Ammon's horn (tissue), 1 donor: ENCODE data around the gene RFX6.
"Not testable (repeated sequence)": the region's sequence is repeated elsewhere in the genome, so short reads cannot be mapped to it uniquely, and the experiment has no call there.

Experiments
- DNase-seq: peaks from one replicate; pipeline ENCODE4 v3.0.0-alpha.2; 2016; ENCODE audit warnings: low spot score

Gene RFX6

GRCh38 chr6:116876635-116877611 is at the start of gene RFX6:
RFX6 (plus strand) TSS chr6:116877242; CDS start chr6:116877276, 34 bp downstream.
- no peak for DNase-seq

- DNase-seq, result no peak
Measured at GRCh38 chr6:116827561-116828240, 49.3 kb upstream of the RFX6 start.

GRCh38 chr6:116828983-116829382 is 48.1 kb upstream of the RFX6 start, which contains the start of gene GPRC6A:
GPRC6A (minus strand) TSS chr6:116829083; CDS start chr6:116829013, 70 bp downstream.
- DNase-seq, result no peak

- DNase-seq, result not testable (repeated sequence)
Measured at GRCh38 chr6:116834526-116834925, 42.5 kb upstream of the RFX6 start.

GRCh38 chr6:116836606-116837342 is 40.3 kb upstream of the RFX6 start:
- no peak for DNase-seq

GRCh38 chr6:116840091-116840490 is 37.0 kb upstream of the RFX6 start:
- no peak for DNase-seq

- DNase-seq, result no peak
Measured at GRCh38 chr6:116842459-116842858, 34.6 kb upstream of the RFX6 start.

GRCh38 chr6:116847227-116847626 is 29.8 kb upstream of the RFX6 start:
- peak; percentile 5 for DNase-seq

- no peak for DNase-seq
Measured at GRCh38 chr6:116858060-116858459, 19.0 kb upstream of the RFX6 start.

- no peak for DNase-seq
Measured at GRCh38 chr6:116859264-116859663, 17.8 kb upstream of the RFX6 start.

- no peak for DNase-seq
Measured at GRCh38 chr6:116866281-116866871, 10.7 kb upstream of the RFX6 start.

GRCh38 chr6:116872771-116873170 is 4.3 kb upstream of the RFX6 start:
- DNase-seq, result no peak

GRCh38 chr6:116876107-116876506 is 935 bp upstream of the RFX6 start:
- no peak for DNase-seq

GRCh38 chr6:116877743-116878142 is 701 bp downstream of the RFX6 start:
- DNase-seq, result no peak

- DNase-seq, result no peak
Measured at GRCh38 chr6:116881236-116881635, 4.2 kb downstream of the RFX6 start.

- DNase-seq, result no peak
Measured at GRCh38 chr6:116883005-116883404, 6.0 kb downstream of the RFX6 start.

- DNase-seq, result no peak
Measured at GRCh38 chr6:116884530-116884929, 7.5 kb downstream of the RFX6 start.

- no peak for DNase-seq
Measured at GRCh38 chr6:116887168-116887567, 10.1 kb downstream of the RFX6 start.

GRCh38 chr6:116887894-116888293 is 10.9 kb downstream of the RFX6 start:
- DNase-seq, result no peak

GRCh38 chr6:116888732-116889360 is 11.8 kb downstream of the RFX6 start:
- DNase-seq, result no peak

GRCh38 chr6:116894669-116895068 is 17.6 kb downstream of the RFX6 start:
- no peak for DNase-seq
